Testis (tissue), 2 donors: Measurements from ENCODE around the gene PTGIR.

Experiments
- CTCF ChIP-seq, 3 experiments: fragments of 450-650 bp in 2 of 3; fragments of 200-600 bp in 1 of 3; sonication (generic) in 1 of 3; IDR thresholded peaks; one replicate each; pipeline ENCODE4 v1.5.1; 2016 to 2019; ENCODE audit warnings: antibody characterized with exemption in 3 of 3, mild to moderate bottlenecking in 2 of 3, moderate library complexity in 1 of 3
- POLR2A ChIP-seq: fragments of 450-650 bp; IDR thresholded peaks from one replicate; pipeline ENCODE4 v1.6.1; 2017; ENCODE audit warnings: antibody characterized with exemption, mild to moderate bottlenecking, moderate library complexity

DNA sequence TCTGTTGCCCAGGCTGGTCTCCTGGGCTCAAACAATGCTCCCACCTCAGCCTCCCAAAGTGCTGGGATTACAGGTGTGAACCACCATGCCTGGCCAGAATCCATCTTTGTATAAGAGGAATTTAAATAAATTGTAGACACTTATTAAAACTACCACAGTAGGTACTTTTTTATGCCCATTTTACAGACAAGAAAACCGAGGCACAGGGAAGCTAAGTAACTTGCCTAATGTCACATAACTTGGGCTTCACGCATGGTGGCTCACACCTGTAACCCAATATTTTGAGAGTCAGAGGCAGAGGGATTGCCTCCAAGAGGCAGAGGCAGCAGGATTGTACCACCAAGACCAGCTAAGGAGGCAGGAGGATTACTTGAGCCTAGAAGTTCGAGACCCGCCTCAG is 46.4 kb downstream of the PTGIR start:
- TF ChIP-seq CTCF (IDR thresholded peaks at IDR 0.05) (no peak), POLR2A (no peak)
